NB4 (cell line): ENCODE data around the gene CHM.

ENCODE experiments used
- DNase-seq: peaks from one replicate; pipeline ENCODE4 v3.0.0; 2010; ENCODE audit warnings: low read depth
- H3K4me3 ChIP-seq: one replicate; pipeline ENCODE4 v1.5.1; 2011; ENCODE audit warnings: mild to moderate bottlenecking, low read depth, low read length, moderate library complexity
- CTCF ChIP-seq: IDR thresholded peaks from one replicate; pipeline ENCODE4 v1.5.1; 2012; ENCODE audit warnings: low read depth, low read length
- MYC ChIP-seq: IDR thresholded peaks from 2 replicates; pipeline ENCODE4 v1.6.1; 2011; ENCODE audit warnings: low read depth, low read length
- POLR2A ChIP-seq: IDR thresholded peaks from 2 replicates; pipeline ENCODE4 v1.6.1; 2011; ENCODE audit warnings: mild to moderate bottlenecking; ENCODE audit not compliant: insufficient read length; ENCODE audit errors: extremely low read depth
- TF ChIP-seq, protein P1 (sequence below): IDR thresholded peaks from 2 replicates; pipeline ENCODE4 v1.6.1; 2011; ENCODE audit warnings: low read depth, low read length

Gene CHM

DNA sequence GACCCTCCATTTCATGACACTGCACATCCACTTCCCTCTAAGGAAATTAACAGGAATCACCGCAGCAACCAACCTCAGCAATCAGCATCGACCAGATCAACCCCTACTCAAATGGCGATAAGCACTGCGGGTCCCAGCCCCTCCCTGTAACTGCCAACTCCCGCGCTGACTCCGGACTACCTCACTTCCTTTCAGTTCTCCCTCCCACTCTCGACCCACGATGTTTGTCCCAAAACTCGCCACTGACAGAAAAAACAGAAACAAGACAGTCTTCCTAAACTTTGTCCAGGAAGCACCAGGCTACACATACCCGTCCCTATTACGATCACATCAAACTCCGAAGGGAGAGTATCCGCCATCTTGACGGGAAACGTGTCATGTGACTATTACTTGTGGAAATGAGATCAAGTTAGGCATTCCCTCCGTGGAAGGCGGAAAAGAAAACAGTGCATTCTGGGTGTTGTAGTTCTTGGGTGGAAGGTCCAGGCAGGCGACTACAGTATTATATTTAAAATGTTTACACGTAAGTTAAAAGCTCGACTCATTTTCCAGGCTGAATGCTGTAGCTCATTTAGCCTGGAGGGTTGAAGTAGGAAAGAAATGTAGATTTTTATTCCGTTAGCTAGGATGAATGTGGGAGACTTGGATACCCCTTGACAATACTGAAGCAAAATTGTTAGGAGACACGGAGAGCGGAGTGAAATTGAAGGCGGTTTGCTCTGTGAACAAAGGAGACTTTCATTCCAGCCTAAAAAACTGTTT, at the start of gene CHM:
TSS of gene CHM (minus strand) at position 385 of the 762 bp plus-strand sequence. CDS start at position 359, 26 bp downstream.
- no peak for TF ChIP-seq CTCF
- no peak for TF ChIP-seq MYC
- TF ChIP-seq POLR2A = peak; percentile 59
- TF ChIP-seq, protein P1, sequence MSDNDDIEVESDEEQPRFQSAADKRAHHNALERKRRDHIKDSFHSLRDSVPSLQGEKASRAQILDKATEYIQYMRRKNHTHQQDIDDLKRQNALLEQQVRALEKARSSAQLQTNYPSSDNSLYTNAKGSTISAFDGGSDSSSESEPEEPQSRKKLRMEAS = peak; percentile 74
- H3K4me3 ChIP-seq = peak within 1 kb of the TSS; percentile 96
- DNase-seq = peak; percentile 81

- no peak overlapping the region for H3K4me3 ChIP-seq
- no peak for DNase-seq
- no peak for TF ChIP-seq CTCF
- TF ChIP-seq POLR2A = no peak
- TF ChIP-seq, protein P1 = no peak
- no peak for TF ChIP-seq MYC
Observed at GRCh38 chrX:86078650-86079049, 31.3 kb upstream of the CHM start.

- DNase-seq = peak; percentile 31
- TF ChIP-seq, protein P1 = no peak
- no peak for TF ChIP-seq POLR2A
- TF ChIP-seq MYC = no peak
- no peak for TF ChIP-seq CTCF
- no peak overlapping the region for H3K4me3 ChIP-seq
Observed at GRCh38 chrX:86066998-86067397, 19.6 kb upstream of the CHM start.

- no peak for DNase-seq
- TF ChIP-seq CTCF = no peak
- TF ChIP-seq, protein P1 = no peak
- TF ChIP-seq POLR2A = no peak
- TF ChIP-seq MYC = no peak
- no peak overlapping the region for H3K4me3 ChIP-seq
Observed at GRCh38 chrX:86061407-86061806, 14.0 kb upstream of the CHM start.

DNA sequence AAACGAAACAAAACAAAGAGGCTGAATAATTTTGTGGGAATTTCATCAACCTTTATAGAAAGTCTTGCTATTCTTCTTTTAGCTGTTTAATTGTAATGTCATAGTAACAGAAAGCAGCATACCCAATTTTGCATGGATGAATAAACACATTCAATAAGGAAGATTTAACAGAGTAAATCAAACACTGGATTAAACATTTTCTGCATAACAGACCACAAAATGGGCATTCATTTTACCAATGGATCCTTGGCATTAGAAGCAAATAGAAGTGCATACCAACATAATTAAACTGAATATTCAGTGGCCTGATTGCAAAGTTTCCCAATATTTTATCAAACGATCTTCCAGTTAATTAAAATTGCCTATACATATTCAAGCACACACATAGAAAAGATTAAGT, 4.4 kb upstream of the CHM start:
- H3K4me3 ChIP-seq = no peak overlapping the region
- TF ChIP-seq MYC = no peak
- TF ChIP-seq, protein P1 = no peak
- TF ChIP-seq CTCF = no peak
- no peak for TF ChIP-seq POLR2A

More for the DNA sequence above, 4.4 kb upstream of the CHM start:
- DNase-seq = no peak
